IMR-90 (cell line): ENCODE results near the gene CTSV.
"Not testable (repeated sequence)": the region's sequence is repeated elsewhere in the genome, so short reads cannot be mapped to it uniquely, and the experiment has no call there.

Source experiments
- CEBPB ChIP-seq: IDR thresholded peaks from 2 replicates; pipeline ENCODE4 v1.6.1; 2012; ENCODE audit warnings: low read depth, low read length, improper control_type of control experiment
- CTCF ChIP-seq: conservative IDR thresholded peaks from 2 replicates; pipeline ENCODE4 v1.5.1; 2012; ENCODE audit warnings: mild to moderate bottlenecking, low read depth, low read length, improper control_type of control experiment
- ELK1 ChIP-seq: fragments of 150-350 bp; IDR thresholded peaks from 2 replicates; pipeline ENCODE4 v1.6.1; 2016; ENCODE audit warnings: low read depth, mild to moderate bottlenecking, low read length, moderate library complexity, borderline replicate concordance
- MXI1 ChIP-seq: IDR thresholded peaks from 2 replicates; pipeline ENCODE4 v1.6.1; 2012; ENCODE audit warnings: low read depth, mild to moderate bottlenecking, low read length, moderate library complexity, borderline replicate concordance
- POLR2A ChIP-seq: IDR thresholded peaks from 2 replicates; pipeline ENCODE4 v1.6.1; 2012; ENCODE audit warnings: mild to moderate bottlenecking, low read depth, low read length
- RAD21 ChIP-seq: IDR thresholded peaks from 2 replicates; pipeline ENCODE4 v1.6.1; 2012; ENCODE audit warnings: low read length, improper control_type of control experiment
- RCOR1 ChIP-seq: IDR thresholded peaks from 2 replicates; pipeline ENCODE4 v1.6.1; 2012; ENCODE audit warnings: mild to moderate bottlenecking, low read length, improper control_type of control experiment; ENCODE audit not compliant: insufficient replicate concordance
- RFX5 ChIP-seq: IDR thresholded peaks from 2 replicates; pipeline ENCODE4 v1.8.0; 2012; ENCODE audit warnings: low read depth, mild to moderate bottlenecking, low read length, moderate library complexity
- USF2 ChIP-seq: fragments of 150-350 bp; IDR thresholded peaks from 2 replicates; pipeline ENCODE4 v1.6.1; 2017; ENCODE audit warnings: mild to moderate bottlenecking, antibody characterized with exemption, low read length, low read depth

GRCh38 chr9:97076731-97077451 is 37.9 kb upstream of the CTSV start:
- not testable (repeated sequence) for TF ChIP-seq RCOR1, RFX5, CEBPB, POLR2A, RAD21, CTCF, ELK1, MXI1, USF2
